ENCODE measurements around the gene ARMC2. TPM values are rescaled to one million over a fixed set of nuclear protein-coding genes. Genes with fewer than 3 reads are reported as not detected.

Gene ARMC2
- total and polyA plus RNA-seq, 2 of the 4 experiments (the other 2 are of a cell fraction), result 0.72 to 3.9 TPM

DNA sequence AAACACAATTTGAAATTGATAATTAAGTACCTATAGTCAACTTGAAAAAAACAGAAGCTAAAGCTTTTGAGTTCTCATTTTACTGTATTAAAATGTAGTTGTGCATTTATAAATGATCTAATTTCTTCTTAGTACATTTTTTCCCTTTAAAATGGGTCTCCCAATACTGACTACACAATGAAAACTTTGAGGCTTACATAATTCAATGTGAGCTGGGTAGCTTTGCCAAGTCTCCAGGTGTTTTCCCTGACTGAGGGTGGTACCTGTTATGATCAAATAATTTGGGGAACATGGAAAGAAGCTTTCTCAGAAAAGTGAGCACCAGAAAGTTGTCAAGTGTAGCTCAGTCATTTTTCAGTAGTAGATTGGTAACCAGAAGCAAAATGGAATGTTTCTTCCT, 74.3 kb downstream of the ARMC2 start:
- no peaks in the 10 kb centered on the region for H4K20me1 ChIP-seq (ENCODE audit: insufficient read depth, low read length)
- no peak overlapping the region for H4K8ac ChIP-seq (ENCODE audit: low read depth in 2 of 2, low read length in 2 of 2)
- no peak overlapping the region for H4K5ac ChIP-seq (ENCODE audit: low read depth, low read length)
- H3K27me3 ChIP-seq (ENCODE audit: control insufficient read depth, insufficient read depth, low read length), result peaks cover 3% of the 10 kb centered on the region; the same call in 1 of the 2 replicates
- no peak overlapping the region for H2AK5ac ChIP-seq (ENCODE audit: low read depth, low read length)
- DNase-seq, result no peak
- TF ChIP-seq MAFK (IDR thresholded peaks at IDR 0.05; ENCODE audit: low read depth, low read length), result no peak
- no peak for TF ChIP-seq MAZ (IDR thresholded peaks at IDR 0.05; ENCODE audit: borderline replicate concordance, low read depth, low read length)
- TF ChIP-seq NFE2L2 (IDR thresholded peaks at IDR 0.05; ENCODE audit: low read depth, low read length), result no peak
- no peak for TF ChIP-seq POLR2A (IDR thresholded peaks at IDR 0.05; ENCODE audit: low read depth, low read length)
- TF ChIP-seq, protein P1, sequence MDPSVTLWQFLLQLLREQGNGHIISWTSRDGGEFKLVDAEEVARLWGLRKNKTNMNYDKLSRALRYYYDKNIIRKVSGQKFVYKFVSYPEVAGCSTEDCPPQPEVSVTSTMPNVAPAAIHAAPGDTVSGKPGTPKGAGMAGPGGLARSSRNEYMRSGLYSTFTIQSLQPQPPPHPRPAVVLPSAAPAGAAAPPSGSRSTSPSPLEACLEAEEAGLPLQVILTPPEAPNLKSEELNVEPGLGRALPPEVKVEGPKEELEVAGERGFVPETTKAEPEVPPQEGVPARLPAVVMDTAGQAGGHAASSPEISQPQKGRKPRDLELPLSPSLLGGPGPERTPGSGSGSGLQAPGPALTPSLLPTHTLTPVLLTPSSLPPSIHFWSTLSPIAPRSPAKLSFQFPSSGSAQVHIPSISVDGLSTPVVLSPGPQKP (IDR thresholded peaks at IDR 0.05; ENCODE audit: borderline replicate concordance, low read depth, low read length), result no peak
- TF ChIP-seq FOS (IDR thresholded peaks at IDR 0.05; ENCODE audit: low read depth, low read length), result no peak
- no peak for TF ChIP-seq MXI1 (IDR thresholded peaks at IDR 0.05; ENCODE audit: borderline replicate concordance, low read depth, low read length)
- no peak for TF ChIP-seq CEBPB (IDR thresholded peaks at IDR 0.05; ENCODE audit: low read depth, low read length)
- no peak for TF ChIP-seq RAD21 (IDR thresholded peaks at IDR 0.05; ENCODE audit: low read length)
- TF ChIP-seq RFX5 (IDR thresholded peaks at IDR 0.05; ENCODE audit: low read depth, low read length), result no peak
- TF ChIP-seq, protein P2, sequence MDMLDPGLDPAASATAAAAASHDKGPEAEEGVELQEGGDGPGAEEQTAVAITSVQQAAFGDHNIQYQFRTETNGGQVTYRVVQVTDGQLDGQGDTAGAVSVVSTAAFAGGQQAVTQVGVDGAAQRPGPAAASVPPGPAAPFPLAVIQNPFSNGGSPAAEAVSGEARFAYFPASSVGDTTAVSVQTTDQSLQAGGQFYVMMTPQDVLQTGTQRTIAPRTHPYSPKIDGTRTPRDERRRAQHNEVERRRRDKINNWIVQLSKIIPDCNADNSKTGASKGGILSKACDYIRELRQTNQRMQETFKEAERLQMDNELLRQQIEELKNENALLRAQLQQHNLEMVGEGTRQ (IDR thresholded peaks at IDR 0.05; ENCODE audit: low read depth, low read length), result no peak
- TF ChIP-seq, protein P3, sequence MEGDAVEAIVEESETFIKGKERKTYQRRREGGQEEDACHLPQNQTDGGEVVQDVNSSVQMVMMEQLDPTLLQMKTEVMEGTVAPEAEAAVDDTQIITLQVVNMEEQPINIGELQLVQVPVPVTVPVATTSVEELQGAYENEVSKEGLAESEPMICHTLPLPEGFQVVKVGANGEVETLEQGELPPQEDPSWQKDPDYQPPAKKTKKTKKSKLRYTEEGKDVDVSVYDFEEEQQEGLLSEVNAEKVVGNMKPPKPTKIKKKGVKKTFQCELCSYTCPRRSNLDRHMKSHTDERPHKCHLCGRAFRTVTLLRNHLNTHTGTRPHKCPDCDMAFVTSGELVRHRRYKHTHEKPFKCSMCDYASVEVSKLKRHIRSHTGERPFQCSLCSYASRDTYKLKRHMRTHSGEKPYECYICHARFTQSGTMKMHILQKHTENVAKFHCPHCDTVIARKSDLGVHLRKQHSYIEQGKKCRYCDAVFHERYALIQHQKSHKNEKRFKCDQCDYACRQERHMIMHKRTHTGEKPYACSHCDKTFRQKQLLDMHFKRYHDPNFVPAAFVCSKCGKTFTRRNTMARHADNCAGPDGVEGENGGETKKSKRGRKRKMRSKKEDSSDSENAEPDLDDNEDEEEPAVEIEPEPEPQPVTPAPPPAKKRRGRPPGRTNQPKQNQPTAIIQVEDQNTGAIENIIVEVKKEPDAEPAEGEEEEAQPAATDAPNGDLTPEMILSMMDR (conservative IDR thresholded peaks at IDR 0.05; ENCODE audit: low read depth, low read length), result no peak
- no peak for TF ChIP-seq SMC3 (IDR thresholded peaks at IDR 0.05; ENCODE audit: low read depth, low read length)
- TF ChIP-seq RCOR1 (IDR thresholded peaks at IDR 0.05; ENCODE audit: insufficient replicate concordance, low read length), result no peak
- no peak for TF ChIP-seq CHD1 (IDR thresholded peaks at IDR 0.05; ENCODE audit: low read depth, low read length)
- TF ChIP-seq BHLHE40 (IDR thresholded peaks at IDR 0.05; ENCODE audit: low read depth, low read length), result no peak
- no peak overlapping the region for H3K9ac ChIP-seq (ENCODE audit: low read depth, low read length)
- H3K56ac ChIP-seq (ENCODE audit: extremely low read depth, insufficient read depth, low read length), result no peak overlapping the region
- H3K14ac ChIP-seq (replicated peaks; ENCODE audit: low read depth, low read length), result no peak overlapping the region
- ChIA-PET CTCF (interaction anchor here (0.6 to 1.3 kb wide), 2 partner anchors 8 to 159 kb away, joined by 3 to 6 read pairs; no protein-coding TSS in a partner anchor), POLR2A (ENCODE audit: unreplicated experiment) (no interaction called here)
- H3K36me3 ChIP-seq (ENCODE audit: control insufficient read depth, insufficient read depth, low read length), result no peaks in the 10 kb centered on the region
- no peaks in the 10 kb centered on the region for H3K9me1 ChIP-seq (ENCODE audit: insufficient read depth, low read length)
- H3K18ac ChIP-seq (ENCODE audit: low read depth, low read length), result no peak overlapping the region
- in situ Hi-C loops (cut with MboI; ENCODE audit: low sequenced_read_pairs) (no loop called here), intact Hi-C loops (cut with micrococcal nuclease) (no loop called here), dilution Hi-C loops (cut with HindIII; ENCODE audit: low sequenced_read_pairs, unreplicated experiment) (no loop called here)
- ATAC-seq (ENCODE audit: low read depth), result no peak
- no peak overlapping the region for H2AK9ac ChIP-seq (replicated peaks; ENCODE audit: low read depth, low read length, poor library complexity)
- H3K4me2 ChIP-seq (ENCODE audit: low read depth, low read length), result no peak overlapping the region
- H3K4me3 ChIP-seq (ENCODE audit: insufficient read depth, low read depth, low read length), result no peak overlapping the region
- no peak overlapping the region for H2BK120ac ChIP-seq (ENCODE audit: low read depth, low read length)
- no peaks in the 10 kb centered on the region for H3K9me3 ChIP-seq (ENCODE audit: control insufficient read depth, insufficient read depth, low read length)
- no peak overlapping the region for H3K23ac ChIP-seq (ENCODE audit: low read depth, low read length)
- H2BK5ac ChIP-seq (ENCODE audit: low read depth, low read length, poor library complexity, severe bottlenecking), result no peak overlapping the region
- no peaks in the 10 kb centered on the region; the same call in 1 of the 2 replicates for H3K4me1 ChIP-seq (ENCODE audit: control insufficient read depth, insufficient read depth, low read length)
- no peak overlapping the region for H2BK20ac ChIP-seq (ENCODE audit: low read depth, low read length)
- BruUV-seq (replicated peaks), result no TSS peak
- no peak overlapping the region for H2AFZ ChIP-seq (replicated peaks; ENCODE audit: low read length, poor library complexity)
- no peak overlapping the region for H4K91ac ChIP-seq (ENCODE audit: insufficient read depth, low read depth, low read length)
- no peak overlapping the region for H3K27ac ChIP-seq (ENCODE audit: insufficient read depth, low read length)
- H3K79me1 ChIP-seq (ENCODE audit: low read depth in 1 of 2, low read length in 2 of 2), result no peaks in the 10 kb centered on the region
- H3K4ac ChIP-seq (ENCODE audit: low read depth, low read length), result no peak overlapping the region
- no peak overlapping the region for H2BK15ac ChIP-seq (ENCODE audit: low read depth, low read length)
